Muscle layer of duodenum (tissue), 2 donors: Measurements from ENCODE around the gene MAK.

Experiments used
- H3K27ac ChIP-seq: one replicate; pipeline ENCODE4 v1.7.0; 2013; ENCODE audit warnings: mild to moderate bottlenecking, low read length
- H3K27me3 ChIP-seq: one replicate; pipeline ENCODE4 v1.7.0; 2013; ENCODE audit warnings: low read depth, mild to moderate bottlenecking, control low read depth, low read length
- H3K36me3 ChIP-seq, 2 donors: one replicate each; pipeline ENCODE4 v1.7.0; 2013; ENCODE audit warnings: low read length in 2 of 2, control low read depth in 1 of 2, mild to moderate bottlenecking in 1 of 2; ENCODE audit not compliant: insufficient read depth in 2 of 2, control insufficient read depth in 1 of 2
- H3K4me1 ChIP-seq, 2 donors: one replicate each; pipeline ENCODE4 v1.7.0; 2013; ENCODE audit warnings: low read length in 2 of 2, mild to moderate bottlenecking in 2 of 2, control low read depth in 1 of 2, moderate library complexity in 1 of 2; ENCODE audit not compliant: insufficient read depth in 2 of 2, control insufficient read depth in 1 of 2
- H3K4me3 ChIP-seq, 2 donors: one replicate each; pipeline ENCODE4 v1.7.0; 2013; ENCODE audit warnings: low read length in 2 of 2, low read depth in 1 of 2, mild to moderate bottlenecking in 1 of 2
- H3K9me3 ChIP-seq, 2 donors: one replicate each; pipeline ENCODE4 v1.7.0; 2013; ENCODE audit warnings: low read length in 2 of 2, control low read depth in 1 of 2, mild to moderate bottlenecking in 1 of 2; ENCODE audit not compliant: control insufficient read depth in 1 of 2
- donor health status: healthy.

MAK gene

GRCh38 chr6:10809098-10809497, 29.2 kb downstream of the MAK start:
- H3K4me3 ChIP-seq, result no peak overlapping the region
- no peaks in the 10 kb centered on the region for H3K27me3 ChIP-seq
- H3K4me1 ChIP-seq, result no peaks in the 10 kb centered on the region
- H3K27ac ChIP-seq, result no peak overlapping the region
- H3K9me3 ChIP-seq, result no peaks in the 10 kb centered on the region
- no peaks in the 10 kb centered on the region for H3K36me3 ChIP-seq

- H3K9me3 ChIP-seq, result no peaks in the 10 kb centered on the region
- H3K4me1 ChIP-seq, result no peaks in the 10 kb centered on the region
- no peaks in the 10 kb centered on the region for H3K36me3 ChIP-seq
- no peak overlapping the region for H3K27ac ChIP-seq
- no peaks in the 10 kb centered on the region for H3K27me3 ChIP-seq
- H3K4me3 ChIP-seq, result no peak overlapping the region
Measured at GRCh38 chr6:10808376-10808775, 30.0 kb downstream of the MAK start.

GRCh38 chr6:10801224-10801848, 37.0 kb downstream of the MAK start:
- Histone ChIP-seq H3K27me3 (no peaks in the 10 kb centered on the region), H3K4me1 (no peaks in the 10 kb centered on the region), H3K9me3 (no peaks in the 10 kb centered on the region), H3K4me3 (no peak overlapping the region), H3K27ac (no peak overlapping the region), H3K36me3 (no peaks in the 10 kb centered on the region)

GRCh38 chr6:10800810-10801209, 37.5 kb downstream of the MAK start:
- no peaks in the 10 kb centered on the region for H3K27me3 ChIP-seq
- H3K9me3 ChIP-seq, result no peaks in the 10 kb centered on the region
- no peak overlapping the region for H3K27ac ChIP-seq
- no peaks in the 10 kb centered on the region for H3K36me3 ChIP-seq
- H3K4me3 ChIP-seq, result no peak overlapping the region
- no peaks in the 10 kb centered on the region for H3K4me1 ChIP-seq

- Histone ChIP-seq H3K9me3 (no peaks in the 10 kb centered on the region), H3K36me3 (peaks cover 0 to 4% of the 10 kb centered on the region in 2 donors), H3K27ac (no peak overlapping the region), H3K27me3 (no peaks in the 10 kb centered on the region), H3K4me1 (no peaks in the 10 kb centered on the region), H3K4me3 (no peak overlapping the region)
Measured at GRCh38 chr6:10794239-10794638, 44.1 kb downstream of the MAK start.

- H3K4me1 ChIP-seq, result no peaks in the 10 kb centered on the region
- no peak overlapping the region for H3K27ac ChIP-seq
- H3K27me3 ChIP-seq, result no peaks in the 10 kb centered on the region
- no peak overlapping the region for H3K4me3 ChIP-seq
- no peaks in the 10 kb centered on the region for H3K9me3 ChIP-seq
- H3K36me3 ChIP-seq, result peaks cover 0 to 4% of the 10 kb centered on the region in 2 donors
Measured at GRCh38 chr6:10793695-10794094, 44.6 kb downstream of the MAK start.

- Histone ChIP-seq H3K4me1 (no peaks in the 10 kb centered on the region), H3K4me3 (no peak overlapping the region), H3K36me3 (peaks cover 0 to 4% of the 10 kb centered on the region in 2 donors), H3K9me3 (no peaks in the 10 kb centered on the region), H3K27ac (no peak overlapping the region), H3K27me3 (no peaks in the 10 kb centered on the region)
Measured at GRCh38 chr6:10793035-10793434, 45.3 kb downstream of the MAK start.

GRCh38 chr6:10792101-10792500, 46.2 kb downstream of the MAK start:
- Histone ChIP-seq H3K27me3 (no peaks in the 10 kb centered on the region), H3K27ac (no peak overlapping the region), H3K4me1 (no peaks in the 10 kb centered on the region), H3K9me3 (no peaks in the 10 kb centered on the region), H3K36me3 (peaks cover 0 to 4% of the 10 kb centered on the region in 2 donors), H3K4me3 (no peak overlapping the region)

- no peak overlapping the region for H3K27ac ChIP-seq
- H3K4me1 ChIP-seq, result no peaks in the 10 kb centered on the region
- H3K27me3 ChIP-seq, result no peaks in the 10 kb centered on the region
- H3K9me3 ChIP-seq, result no peaks in the 10 kb centered on the region
- no peak overlapping the region for H3K4me3 ChIP-seq
- peaks cover 0 to 4% of the 10 kb centered on the region in 2 donors for H3K36me3 ChIP-seq
Measured at GRCh38 chr6:10791673-10792072, 46.7 kb downstream of the MAK start.

- H3K27ac ChIP-seq, result no peak overlapping the region
- H3K36me3 ChIP-seq, result peaks cover 0 to 16% of the 10 kb centered on the region in 2 donors
- H3K9me3 ChIP-seq, result no peaks in the 10 kb centered on the region
- no peaks in the 10 kb centered on the region for H3K4me1 ChIP-seq
- H3K27me3 ChIP-seq, result no peaks in the 10 kb centered on the region
- no peak overlapping the region for H3K4me3 ChIP-seq
Measured at GRCh38 chr6:10779076-10779475, 59.3 kb downstream of the MAK start.

- no peak overlapping the region for H3K27ac ChIP-seq
- no peaks in the 10 kb centered on the region for H3K9me3 ChIP-seq
- H3K4me1 ChIP-seq, result no peaks in the 10 kb centered on the region
- H3K4me3 ChIP-seq, result no peak overlapping the region
- H3K36me3 ChIP-seq, result peaks cover 0 to 16% of the 10 kb centered on the region in 2 donors
- no peaks in the 10 kb centered on the region for H3K27me3 ChIP-seq
Measured at GRCh38 chr6:10778230-10778629, 60.1 kb downstream of the MAK start.

GRCh38 chr6:10771371-10771894, 66.9 kb downstream of the MAK start:
- Histone ChIP-seq H3K27ac (no peak overlapping the region), H3K4me1 (no peaks in the 10 kb centered on the region), H3K9me3 (no peaks in the 10 kb centered on the region), H3K36me3 (peaks cover 8 to 26% of the 10 kb centered on the region in 2 donors), H3K4me3 (no peak overlapping the region), H3K27me3 (no peaks in the 10 kb centered on the region)
